ENCODE data around the gene PROB1.
A peak's percentile ranks its signal among the peaks of the same experiment; 100 is the strongest.
"Not testable (repeated sequence)": the region's sequence is repeated elsewhere in the genome, so short reads cannot be mapped to it uniquely, and the experiment has no call there.

Gene PROB1

GRCh38 chr5:139413153-139413552, 18.2 kb upstream of the PROB1 start:
- no peak for DNase-seq (ENCODE audit: low spot score)

DNA sequence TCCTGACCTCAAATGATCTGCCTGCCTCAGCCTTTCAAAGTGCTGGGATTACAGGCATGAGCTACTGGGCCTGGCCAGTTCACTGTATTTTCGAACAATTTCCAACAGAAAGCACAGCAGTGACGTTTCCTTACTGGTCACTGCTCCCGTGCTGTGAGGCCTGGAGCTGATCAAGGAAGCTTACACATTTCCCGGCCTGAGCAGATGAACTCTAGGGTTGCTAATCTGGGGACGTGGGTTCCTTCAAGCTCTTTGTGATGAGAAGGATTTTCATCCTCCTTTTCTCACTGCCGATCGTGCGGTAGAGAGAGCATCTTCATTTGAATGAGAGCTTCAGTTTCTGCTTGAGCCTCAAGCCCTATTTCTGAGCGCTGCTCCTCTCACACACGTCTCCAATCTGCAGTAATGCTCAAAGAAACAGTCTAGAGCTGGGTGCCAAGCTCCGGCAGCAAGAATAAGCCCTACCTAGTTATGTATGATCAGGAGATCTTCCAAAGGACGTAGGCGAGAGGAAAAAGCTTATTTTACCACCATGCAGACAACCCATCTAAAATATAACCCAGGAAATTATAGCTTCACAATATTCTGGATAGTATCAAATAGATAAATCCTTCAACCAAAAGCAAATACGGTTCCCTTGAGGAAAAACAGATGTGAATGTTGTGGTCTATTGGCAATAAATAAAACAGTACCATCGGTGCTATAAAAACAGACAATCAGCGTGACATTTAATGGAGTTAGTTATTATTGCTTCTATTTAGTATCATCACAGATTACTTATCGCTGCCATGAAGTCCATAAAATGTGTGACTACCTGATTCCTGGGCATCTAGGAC, 16.3 kb upstream of the PROB1 start:
- no peak for DNase-seq (ENCODE audit: low spot score)

DNA sequence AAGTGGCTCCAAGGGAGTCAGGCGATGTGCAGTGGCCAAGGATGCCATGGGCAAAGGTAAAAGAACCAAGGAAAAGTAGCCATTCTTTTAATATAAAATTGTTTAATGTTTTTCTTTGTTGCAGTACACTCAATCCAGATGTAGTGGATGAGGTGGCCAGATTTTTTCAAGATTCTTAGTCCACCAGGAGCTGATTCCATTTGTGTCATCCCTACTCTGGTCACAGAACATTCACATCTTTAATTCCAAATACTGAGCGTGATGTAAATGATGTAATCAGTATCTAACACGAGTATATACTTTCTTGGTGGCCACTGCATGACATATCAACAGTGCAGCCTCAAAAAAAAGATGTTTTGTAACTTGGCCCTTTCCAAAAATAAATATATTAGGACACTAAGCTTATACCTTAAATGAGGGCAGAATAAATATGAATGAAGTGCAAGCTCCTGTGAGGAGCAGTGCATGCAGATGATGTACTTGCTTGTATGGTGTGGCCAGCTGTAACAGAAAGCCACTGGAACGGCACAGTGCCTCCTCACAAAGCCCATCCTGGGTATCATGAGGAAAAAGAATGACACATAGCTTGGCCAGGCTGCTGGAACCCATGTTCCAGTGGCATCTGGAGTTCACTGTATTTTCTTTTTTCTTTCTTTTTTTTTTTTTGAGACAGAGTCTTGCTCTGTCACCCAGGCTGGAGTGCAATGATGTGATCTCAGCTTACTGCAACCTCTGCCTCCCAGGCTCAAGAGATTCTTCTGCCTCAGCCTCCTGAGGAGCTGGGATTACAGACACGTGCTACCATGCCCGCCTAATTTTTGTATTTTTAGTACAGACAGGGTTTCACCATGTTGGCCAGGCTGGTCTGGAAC, 15.5 kb upstream of the PROB1 start:
- no peak for DNase-seq (ENCODE audit: low spot score)

- not testable (repeated sequence) for DNase-seq (ENCODE audit: low spot score)
Measured at GRCh38 chr5:139409116-139409515, 14.2 kb upstream of the PROB1 start.

- no peak for DNase-seq (ENCODE audit: low spot score)
Measured at GRCh38 chr5:139408191-139408590, 13.3 kb upstream of the PROB1 start.

DNA sequence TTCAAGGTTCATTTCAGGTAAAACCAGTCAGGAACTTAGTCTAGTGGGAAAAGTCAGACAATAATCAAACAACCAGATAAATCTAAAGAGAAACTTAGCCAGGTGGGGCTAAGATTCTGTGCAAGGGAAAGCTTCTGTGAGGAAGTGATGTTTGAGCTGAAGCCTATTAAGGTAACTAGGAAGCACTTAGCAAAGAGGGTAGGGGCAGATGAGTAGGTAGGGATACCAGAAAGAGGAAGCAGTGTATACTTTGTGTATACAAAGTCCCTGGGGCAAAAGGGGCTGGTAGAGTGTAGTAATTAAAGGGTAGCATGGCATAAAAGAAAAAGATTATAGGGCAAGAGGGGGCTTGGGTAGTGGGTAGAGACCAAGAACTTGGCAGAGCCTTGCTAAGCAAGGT, 12.6 kb upstream of the PROB1 start:
- no peak for DNase-seq (ENCODE audit: low spot score)

DNA sequence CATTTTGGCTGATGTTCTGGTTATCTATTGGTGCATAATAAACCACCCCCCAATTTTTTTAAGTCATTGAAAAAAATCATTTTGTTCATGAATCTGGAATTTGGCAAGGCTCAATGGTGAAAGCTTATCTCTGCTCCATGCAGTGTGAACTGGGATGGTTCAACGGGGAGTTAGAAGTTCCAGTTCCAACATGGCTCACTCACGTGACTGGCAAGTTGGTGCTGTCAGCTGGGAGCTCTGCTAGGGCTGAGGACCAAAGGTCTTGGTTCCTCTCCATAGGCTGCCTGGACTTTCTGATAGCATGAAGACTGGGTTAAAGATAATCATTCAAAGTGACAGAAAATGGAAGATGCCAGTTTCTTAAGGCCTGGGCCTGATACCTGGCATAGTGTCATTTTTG, 12.1 kb upstream of the PROB1 start:
- no peak for DNase-seq (ENCODE audit: low spot score)

DNA sequence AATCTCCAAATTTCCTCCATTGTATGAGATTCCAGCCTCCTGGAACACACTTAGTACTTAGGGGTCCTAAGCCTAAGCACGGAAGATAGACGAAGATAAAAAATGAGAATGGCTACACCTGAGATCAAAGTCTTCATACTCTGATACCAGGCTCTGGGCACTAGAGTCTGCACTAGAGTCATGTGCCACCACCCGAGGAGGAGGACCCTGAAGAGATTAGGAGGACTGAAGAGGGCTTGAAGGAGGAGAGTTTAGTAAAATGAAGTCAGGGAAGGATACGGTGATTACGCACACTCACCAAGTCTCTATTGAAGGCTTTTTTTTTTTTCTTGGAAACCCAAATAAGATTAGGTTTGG, 9.6 kb upstream of the PROB1 start:
- no peak for DNase-seq (ENCODE audit: low spot score)

GRCh38 chr5:139403787-139404483, 9.0 kb upstream of the PROB1 start, which contains the start of gene SPATA24:
Gene SPATA24, minus strand, starts transcription at chr5:139404089. Its CDS starts 29 bp downstream, at chr5:139404060.
- DNase-seq (ENCODE audit: low spot score) = peak; percentile 93

- DNase-seq (ENCODE audit: low spot score) = no peak
Measured at GRCh38 chr5:139403418-139403786, 8.5 kb upstream of the PROB1 start.

DNA sequence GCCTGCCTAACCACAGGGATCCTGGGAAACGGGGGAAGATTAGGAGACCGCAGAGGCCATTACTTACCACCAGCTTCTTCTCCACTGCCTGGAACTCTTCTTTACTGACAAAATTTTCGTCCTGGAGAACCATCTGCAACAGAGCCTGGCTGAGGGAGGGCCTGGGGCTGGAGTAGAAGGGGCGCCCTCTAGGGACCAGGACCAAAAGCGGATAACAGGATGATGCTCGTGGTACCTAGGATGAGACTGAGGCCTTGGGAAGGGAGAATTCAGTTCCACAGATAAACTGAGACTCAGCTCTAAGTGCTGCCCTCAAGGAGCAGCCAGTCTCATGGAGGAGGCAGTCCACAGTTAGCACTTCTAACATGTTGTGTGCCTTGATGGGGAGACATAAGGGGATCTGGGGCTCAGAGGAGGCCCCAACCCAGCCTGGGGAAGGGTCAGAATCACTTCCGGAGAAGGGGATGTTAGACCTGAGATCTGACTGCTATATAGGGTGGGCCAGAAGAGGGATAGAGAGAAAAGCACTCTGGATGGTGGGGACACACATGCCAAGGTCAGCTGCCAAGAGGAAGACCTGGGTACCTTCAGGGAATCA, 7.8 kb upstream of the PROB1 start:
- peak; percentile 48 for DNase-seq (ENCODE audit: low spot score)

GRCh38 chr5:139401546-139401945, 6.6 kb upstream of the PROB1 start:
- DNase-seq (ENCODE audit: low spot score) = no peak

DNA sequence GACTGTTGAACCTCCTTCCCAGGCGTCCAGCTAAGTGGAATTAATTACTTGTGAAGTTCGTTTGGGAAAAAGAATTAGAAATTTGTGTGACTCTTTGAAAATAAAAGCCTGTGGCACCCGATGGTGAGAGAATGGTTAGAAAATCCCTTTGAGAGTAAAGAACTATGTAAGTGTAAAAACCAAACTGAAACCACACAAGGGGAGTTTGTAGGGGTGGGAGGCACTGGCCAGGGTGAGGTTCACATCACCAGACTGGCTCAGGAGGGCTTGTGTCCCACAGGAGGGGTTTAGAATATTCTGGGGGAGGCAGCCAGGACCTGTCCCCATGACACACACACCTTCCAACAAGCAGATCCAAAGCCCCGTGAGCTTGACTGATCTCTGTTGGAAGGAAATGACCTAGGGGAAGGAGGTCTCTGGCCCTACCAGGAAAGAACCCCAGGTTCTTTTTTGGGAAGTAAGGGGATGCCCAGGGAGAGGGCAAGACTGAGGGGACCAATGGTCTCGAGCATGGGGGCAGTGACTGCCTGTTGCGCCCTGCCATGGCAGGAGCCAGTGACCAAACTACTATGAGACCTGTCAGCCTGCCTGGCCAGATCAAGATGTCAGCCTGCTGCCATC, 4.7 kb upstream of the PROB1 start:
- no peak for DNase-seq (ENCODE audit: low spot score)

GRCh38 chr5:139397921-139398320, 3.0 kb upstream of the PROB1 start:
- DNase-seq (ENCODE audit: low spot score) = no peak

GRCh38 chr5:139396691-139397090, 1.8 kb upstream of the PROB1 start:
- DNase-seq (ENCODE audit: low spot score) = no peak

DNA sequence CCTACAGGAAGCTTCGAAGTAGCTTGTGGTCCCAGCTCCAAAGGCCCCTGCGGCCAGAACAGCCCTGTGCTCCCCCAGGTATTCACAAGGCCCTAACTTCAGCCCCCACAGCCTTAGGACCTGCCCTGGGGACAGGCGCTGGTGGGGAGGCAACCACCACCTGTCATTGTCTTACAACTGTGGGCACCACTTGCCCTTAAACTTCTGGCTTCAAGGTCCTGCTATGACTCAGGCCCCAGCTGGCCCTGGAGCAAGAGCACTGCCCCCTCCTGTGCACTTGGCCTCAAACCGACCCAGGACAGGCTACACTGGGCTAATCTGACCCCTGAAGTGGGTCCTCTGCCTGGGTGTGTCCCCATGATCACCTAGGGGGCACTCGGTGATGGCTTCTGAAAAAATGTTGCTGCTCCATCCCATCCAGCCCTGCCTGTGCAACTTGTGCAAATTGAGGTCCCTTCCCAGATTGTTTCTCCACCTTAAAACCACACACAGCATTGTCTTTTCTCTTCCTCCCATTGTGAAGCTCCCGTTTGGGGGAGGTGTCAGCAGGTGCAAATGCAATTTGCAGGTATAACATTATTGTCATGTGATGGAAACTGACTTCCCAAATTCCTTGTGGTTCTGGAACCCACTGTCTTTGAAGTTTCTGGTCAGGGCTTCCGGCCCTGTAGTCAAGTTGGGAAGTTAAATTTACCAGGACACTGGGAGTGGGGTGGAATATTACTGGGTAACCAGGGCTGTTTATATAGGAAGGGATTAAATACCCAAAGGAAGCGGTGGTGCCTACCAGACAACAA, 1.1 kb upstream of the PROB1 start:
- no peak for DNase-seq (ENCODE audit: low spot score)

- no peak for DNase-seq (ENCODE audit: low spot score)
Measured at GRCh38 chr5:139394123-139394653, 716 bp downstream of the PROB1 start.

- no peak for DNase-seq (ENCODE audit: low spot score)
Measured at GRCh38 chr5:139393497-139394122, 1.3 kb downstream of the PROB1 start.

GRCh38 chr5:139392678-139393496, 2.0 kb downstream of the PROB1 start:
- peak; percentile 41 for DNase-seq (ENCODE audit: low spot score)

Measured in hematopoietic multipotent progenitor cell treated with erythropoietin and hydrocortisone succinate and interleukin-3 and kit ligand, for 15 days (in vitro differentiated cells).